GM12878 (cell line): Measurements from ENCODE around the gene DYNLT5.

ENCODE experiments used
- ATF2 ChIP-seq: IDR thresholded peaks from 2 replicates; pipeline ENCODE4 v1.6.1; 2012; ENCODE audit warnings: low read length, inconsistent platforms
- CTCF ChIP-seq, 3 experiments: IDR thresholded peaks in 2 of 3; conservative IDR thresholded peaks in 1 of 3; 2 replicates each; pipeline ENCODE4 v1.5.1; 2011; ENCODE audit warnings: low read depth in 3 of 3, low read length in 3 of 3, mild to moderate bottlenecking in 3 of 3, control low read depth in 2 of 3, moderate library complexity in 2 of 3, inconsistent platforms in 1 of 3, mixed read lengths in 1 of 3; ENCODE audit not compliant: control insufficient read depth in 2 of 3, insufficient read depth in 1 of 3; ENCODE audit errors: extremely low read depth in 1 of 3
- FOS ChIP-seq: IDR thresholded peaks from 3 replicates; pipeline ENCODE4 v1.6.1; 2011; ENCODE audit warnings: borderline replicate concordance; ENCODE audit not compliant: insufficient read length; ENCODE audit errors: extremely low read depth
- HCFC1 ChIP-seq: fragments of 150-350 bp; IDR thresholded peaks from 2 replicates; pipeline ENCODE4 v1.6.1; 2014; ENCODE audit warnings: low read length
- HDGF ChIP-seq: fragments of 450-650 bp; IDR thresholded peaks from 2 replicates; pipeline ENCODE4 v1.6.1; 2016; ENCODE audit warnings: antibody characterized with exemption
- JUND ChIP-seq: IDR thresholded peaks from 2 replicates; pipeline ENCODE4 v1.6.1; 2012; ENCODE audit warnings: low read depth, mild to moderate bottlenecking, low read length, improper control_type of control experiment, moderate library complexity
- MXI1 ChIP-seq: fragments of 150-350 bp; IDR thresholded peaks from 2 replicates; pipeline ENCODE4 v1.6.1; 2011; ENCODE audit warnings: low read depth, mild to moderate bottlenecking, inconsistent platforms, low read length, improper control_type of control experiment
- NR2C2 ChIP-seq: IDR thresholded peaks from 2 replicates; pipeline ENCODE4 v1.6.1; 2011; ENCODE audit warnings: borderline replicate concordance, low read depth; ENCODE audit not compliant: control insufficient read depth, insufficient read length
- PAX5 ChIP-seq: IDR thresholded peaks from 2 replicates; pipeline ENCODE4 v1.6.1; 2011; ENCODE audit warnings: low read depth, low read length, borderline replicate concordance
- POLR2A ChIP-seq: IDR thresholded peaks from 2 replicates; pipeline ENCODE4 v1.6.1; 2011; ENCODE audit warnings: low read depth, mild to moderate bottlenecking, low read length
- RFX5 ChIP-seq: IDR thresholded peaks from 2 replicates; pipeline ENCODE4 v1.6.1; 2011; ENCODE audit warnings: low read depth, low read length, improper control_type of control experiment
- SKIL ChIP-seq: fragments of 450-650 bp; IDR thresholded peaks from 2 replicates; pipeline ENCODE4 v1.6.1; 2017; ENCODE audit warnings: mild to moderate bottlenecking, low read depth, inconsistent platforms; ENCODE audit not compliant: poor library complexity, severe bottlenecking
- SPI1 ChIP-seq: IDR thresholded peaks from 2 replicates; pipeline ENCODE4 v1.6.1; 2011; ENCODE audit warnings: low read depth, mild to moderate bottlenecking, low read length, moderate library complexity, borderline replicate concordance; ENCODE audit not compliant: insufficient read depth

- TF ChIP-seq MXI1 (no peak), HCFC1 (no peak), CTCF (IDR thresholded peaks at IDR 0.05 in 2 of 3, conservative IDR thresholded peaks at IDR 0.05 in 1 of 3; ENCODE audit: control insufficient read depth in 2 of 3, extremely low read depth in 1 of 3, insufficient read depth in 1 of 3, low read depth in 3 of 3, low read length in 3 of 3) (no peak), RFX5 (no peak), JUND (no peak), ATF2 (no peak), HDGF (no peak), NR2C2 (no peak), SKIL (no peak), PAX5 (no peak), FOS (no peak), POLR2A (no peak), SPI1 (no peak)
These were observed 5.5 kb downstream of the DYNLT5 start for GRCh38 chr1:66757722-66758240.
